ENCODE data around the gene SHMT1.

- TF ChIP-seq EZH2 (IDR thresholded peaks at IDR 0.05; ENCODE audit: insufficient read depth, low read length), result no peak
- TF ChIP-seq, protein P1, sequence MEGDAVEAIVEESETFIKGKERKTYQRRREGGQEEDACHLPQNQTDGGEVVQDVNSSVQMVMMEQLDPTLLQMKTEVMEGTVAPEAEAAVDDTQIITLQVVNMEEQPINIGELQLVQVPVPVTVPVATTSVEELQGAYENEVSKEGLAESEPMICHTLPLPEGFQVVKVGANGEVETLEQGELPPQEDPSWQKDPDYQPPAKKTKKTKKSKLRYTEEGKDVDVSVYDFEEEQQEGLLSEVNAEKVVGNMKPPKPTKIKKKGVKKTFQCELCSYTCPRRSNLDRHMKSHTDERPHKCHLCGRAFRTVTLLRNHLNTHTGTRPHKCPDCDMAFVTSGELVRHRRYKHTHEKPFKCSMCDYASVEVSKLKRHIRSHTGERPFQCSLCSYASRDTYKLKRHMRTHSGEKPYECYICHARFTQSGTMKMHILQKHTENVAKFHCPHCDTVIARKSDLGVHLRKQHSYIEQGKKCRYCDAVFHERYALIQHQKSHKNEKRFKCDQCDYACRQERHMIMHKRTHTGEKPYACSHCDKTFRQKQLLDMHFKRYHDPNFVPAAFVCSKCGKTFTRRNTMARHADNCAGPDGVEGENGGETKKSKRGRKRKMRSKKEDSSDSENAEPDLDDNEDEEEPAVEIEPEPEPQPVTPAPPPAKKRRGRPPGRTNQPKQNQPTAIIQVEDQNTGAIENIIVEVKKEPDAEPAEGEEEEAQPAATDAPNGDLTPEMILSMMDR (IDR thresholded peaks at IDR 0.05; ENCODE audit: insufficient read depth, low read depth, low read length), result no peak
Measured at GRCh38 chr17:18344021-18344420, 19.3 kb downstream of the SHMT1 start.

All from astrocyte (in vitro differentiated cells and primary cell).